HAP-1 (cell line): ENCODE results near the gene PPIF.

Experiments
- DNase-seq, 2 experiments: peaks; one replicate each; pipeline ENCODE4 v3.0.0-alpha.2; 2016 to 2020; ENCODE audit warnings: low spot score in 2 of 2
- H3K27me3 ChIP-seq: fragments of 250-450 bp; sonication (Bioruptor Pico); 2 replicates; pipeline ENCODE4 v1.5.1; 2020; ENCODE audit warnings: low read depth, mild to moderate bottlenecking, moderate library complexity
- H3K36me3 ChIP-seq: fragments of 250-450 bp; sonication (Bioruptor Pico); replicated peaks from 2 replicates; pipeline ENCODE4 v1.5.1; 2020; ENCODE audit warnings: mild to moderate bottlenecking
- H3K4me1 ChIP-seq: fragments of 250-450 bp; sonication (Bioruptor Pico); 2 replicates; pipeline ENCODE4 v1.5.1; 2020; ENCODE audit warnings: mild to moderate bottlenecking
- H3K4me3 ChIP-seq: fragments of 250-450 bp; sonication (Bioruptor Pico); 2 replicates; pipeline ENCODE4 v1.5.1; 2020; ENCODE audit warnings: mild to moderate bottlenecking, moderate library complexity
- H3K9me3 ChIP-seq: fragments of 250-450 bp; sonication (Bioruptor Pico); 2 replicates; pipeline ENCODE4 v1.5.1; 2020; ENCODE audit warnings: mild to moderate bottlenecking, moderate library complexity
- in situ Hi-C: fragments of 300-500 bp; cut with MboI; formaldehyde crosslinking; loops from 3 replicates; pipeline ENCODE4 v1.14.3; 2020; ENCODE audit warnings: low sequenced_read_pairs, inconsistent platforms, mixed read lengths

PPIF gene

DNA sequence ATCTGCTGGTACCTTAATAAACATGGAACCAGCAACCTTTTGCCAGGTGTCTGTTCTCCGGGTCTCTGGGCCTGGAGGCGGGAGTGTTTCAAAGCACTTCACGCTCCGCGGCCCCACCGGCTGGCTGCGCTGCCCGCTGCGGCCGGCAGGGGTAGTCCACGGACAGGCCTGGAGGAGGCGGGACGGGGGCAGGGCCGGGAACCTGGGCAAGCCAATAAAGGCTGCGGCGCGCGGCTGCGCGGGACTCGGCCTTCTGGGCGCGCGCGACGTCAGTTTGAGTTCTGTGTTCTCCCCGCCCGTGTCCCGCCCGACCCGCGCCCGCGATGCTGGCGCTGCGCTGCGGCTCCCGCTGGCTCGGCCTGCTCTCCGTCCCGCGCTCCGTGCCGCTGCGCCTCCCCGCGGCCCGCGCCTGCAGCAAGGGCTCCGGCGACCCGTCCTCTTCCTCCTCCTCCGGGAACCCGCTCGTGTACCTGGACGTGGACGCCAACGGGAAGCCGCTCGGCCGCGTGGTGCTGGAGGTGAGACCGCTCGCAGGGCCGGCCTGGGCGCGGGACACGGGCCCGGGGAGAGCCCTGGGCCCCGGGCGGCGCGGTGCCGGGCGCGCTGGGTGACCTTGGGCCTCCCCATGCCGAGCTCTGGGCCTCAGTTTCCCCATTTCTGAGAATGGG is at the start of gene PPIF:
PPIF (plus strand) TSS at position 244 of the 668 bp plus-strand sequence; CDS start at position 324, 80 bp downstream.
- Histone ChIP-seq H3K4me1 (peaks cover 12% of the 10 kb centered on the region), H3K27me3 (no peaks in the 10 kb centered on the region), H3K36me3 (peaks cover 37% of the 10 kb centered on the region), H3K9me3 (no peaks in the 10 kb centered on the region), H3K4me3 (peak within 1 kb of the TSS; percentile 58)
- in situ Hi-C loops: no loop called here
- DNase-seq: peak; percentile 85 to 94

DNA sequence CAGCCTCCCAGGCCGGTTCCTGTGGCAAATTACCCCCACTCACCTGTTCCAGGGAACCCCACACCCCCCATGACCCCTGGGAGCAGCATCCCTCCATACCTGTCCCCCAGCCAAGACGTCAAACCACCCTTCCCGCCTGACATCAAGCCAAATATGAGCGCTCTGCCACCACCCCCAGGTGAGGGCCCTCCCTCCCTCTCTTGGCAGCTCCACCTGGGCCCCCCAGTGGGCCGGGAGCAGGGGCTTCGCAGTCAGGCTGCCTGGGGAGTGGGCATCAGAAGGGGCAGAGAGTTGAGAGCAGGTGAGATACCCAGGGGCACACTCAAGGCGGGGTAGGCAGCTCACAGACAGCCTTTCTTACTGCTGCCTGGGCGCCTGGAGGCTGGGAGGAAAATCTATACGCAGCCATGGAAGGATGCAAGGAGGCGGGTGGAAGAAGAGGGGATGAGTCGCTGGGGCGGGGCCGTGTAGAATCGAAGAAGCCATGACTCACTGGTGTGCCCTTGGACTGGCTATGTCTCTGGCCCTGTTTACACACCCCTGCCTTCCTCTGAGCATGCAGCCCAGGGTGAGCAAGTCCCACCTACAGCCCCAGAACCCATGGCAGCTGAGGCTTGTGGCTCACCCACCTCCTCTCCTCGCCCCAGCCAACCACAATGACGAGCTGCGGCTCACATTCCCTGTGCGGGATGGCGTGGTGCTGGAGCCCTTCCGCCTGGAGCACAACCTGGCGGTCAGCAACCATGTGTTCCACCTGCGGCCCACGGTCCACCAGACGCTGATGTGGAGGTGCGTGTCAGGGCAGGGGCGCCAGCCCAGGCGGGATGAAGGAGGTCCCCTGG is 48.6 kb upstream of the PPIF start:
- in situ Hi-C loops: no loop called here
- H3K9me3 ChIP-seq: no peaks in the 10 kb centered on the region
- DNase-seq: peak in 1 of 2 experiments; percentile 25
- H3K4me3 ChIP-seq: no peak overlapping the region
- H3K4me1 ChIP-seq: no peaks in the 10 kb centered on the region
- no peaks in the 10 kb centered on the region for H3K27me3 ChIP-seq
- peaks cover 5% of the 10 kb centered on the region for H3K36me3 ChIP-seq

DNA sequence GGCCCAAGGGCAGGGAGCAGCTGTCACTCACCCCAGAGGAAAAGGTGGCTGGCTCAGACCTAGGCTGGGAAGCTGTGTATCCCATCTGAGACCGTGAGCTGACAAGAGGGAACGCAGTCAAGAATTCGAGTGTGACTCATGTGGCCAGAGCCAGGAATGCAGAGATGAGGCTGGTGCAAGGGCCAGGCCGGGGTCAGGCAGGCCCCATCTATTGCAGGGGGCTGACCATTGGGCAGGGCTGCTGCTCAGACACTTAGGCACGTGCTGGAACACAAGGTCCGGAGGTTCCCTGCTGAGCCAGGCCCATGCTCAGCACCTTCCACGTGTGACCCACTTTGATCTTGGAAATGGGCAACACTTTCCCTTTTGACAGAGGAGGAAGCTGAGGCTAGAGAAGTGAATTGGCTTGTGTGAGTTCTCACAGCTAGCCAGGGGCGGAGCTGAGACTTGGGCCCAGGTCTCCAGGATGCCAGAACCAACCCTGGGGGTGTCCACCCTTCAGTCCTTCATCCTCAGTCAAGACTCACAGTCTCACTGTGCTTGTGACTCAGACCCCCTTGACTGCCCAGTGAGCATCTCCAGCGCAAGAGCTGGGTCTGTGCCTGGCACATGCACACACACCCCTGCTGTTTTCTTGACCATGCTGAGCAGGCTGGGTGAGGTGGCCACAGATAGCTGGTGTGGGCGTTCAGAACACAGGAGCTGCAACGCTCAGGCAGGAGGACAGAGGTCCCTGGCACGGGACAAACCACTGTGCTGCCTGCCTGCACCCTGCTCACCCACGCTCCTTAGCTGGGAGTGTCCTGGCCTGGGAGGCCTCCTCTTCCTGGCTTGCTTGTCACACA is 47.6 kb upstream of the PPIF start:
- in situ Hi-C loops: no loop called here
- H3K36me3 ChIP-seq: peaks cover 9% of the 10 kb centered on the region
- H3K27me3 ChIP-seq: no peaks in the 10 kb centered on the region

DNA sequence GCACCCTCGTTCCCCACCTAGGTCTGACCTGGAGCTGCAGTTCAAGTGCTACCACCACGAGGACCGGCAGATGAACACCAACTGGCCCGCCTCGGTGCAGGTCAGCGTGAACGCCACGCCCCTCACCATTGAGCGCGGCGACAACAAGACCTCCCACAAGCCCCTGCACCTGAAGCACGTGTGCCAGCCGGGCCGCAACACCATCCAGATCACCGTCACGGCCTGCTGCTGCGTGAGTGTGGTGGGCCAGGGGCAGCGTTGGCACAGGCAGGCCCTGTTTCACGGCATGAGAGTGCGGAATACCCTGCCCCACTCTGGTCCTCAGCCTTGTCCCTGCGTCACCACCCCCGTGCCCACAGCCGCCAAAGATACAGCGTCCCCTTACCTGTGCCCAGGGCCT is 46.6 kb upstream of the PPIF start:
- Histone ChIP-seq H3K36me3 (peaks cover 9% of the 10 kb centered on the region), H3K9me3 (no peaks in the 10 kb centered on the region), H3K4me1 (no peaks in the 10 kb centered on the region), H3K27me3 (no peaks in the 10 kb centered on the region), H3K4me3 (no peak overlapping the region)
- in situ Hi-C loops: no loop called here
- no peak for DNase-seq

More for the DNA sequence above, 47.6 kb upstream of the PPIF start:
- Histone ChIP-seq H3K4me1 (no peaks in the 10 kb centered on the region), H3K4me3 (no peak overlapping the region), H3K9me3 (no peaks in the 10 kb centered on the region)
- DNase-seq: no peak

DNA sequence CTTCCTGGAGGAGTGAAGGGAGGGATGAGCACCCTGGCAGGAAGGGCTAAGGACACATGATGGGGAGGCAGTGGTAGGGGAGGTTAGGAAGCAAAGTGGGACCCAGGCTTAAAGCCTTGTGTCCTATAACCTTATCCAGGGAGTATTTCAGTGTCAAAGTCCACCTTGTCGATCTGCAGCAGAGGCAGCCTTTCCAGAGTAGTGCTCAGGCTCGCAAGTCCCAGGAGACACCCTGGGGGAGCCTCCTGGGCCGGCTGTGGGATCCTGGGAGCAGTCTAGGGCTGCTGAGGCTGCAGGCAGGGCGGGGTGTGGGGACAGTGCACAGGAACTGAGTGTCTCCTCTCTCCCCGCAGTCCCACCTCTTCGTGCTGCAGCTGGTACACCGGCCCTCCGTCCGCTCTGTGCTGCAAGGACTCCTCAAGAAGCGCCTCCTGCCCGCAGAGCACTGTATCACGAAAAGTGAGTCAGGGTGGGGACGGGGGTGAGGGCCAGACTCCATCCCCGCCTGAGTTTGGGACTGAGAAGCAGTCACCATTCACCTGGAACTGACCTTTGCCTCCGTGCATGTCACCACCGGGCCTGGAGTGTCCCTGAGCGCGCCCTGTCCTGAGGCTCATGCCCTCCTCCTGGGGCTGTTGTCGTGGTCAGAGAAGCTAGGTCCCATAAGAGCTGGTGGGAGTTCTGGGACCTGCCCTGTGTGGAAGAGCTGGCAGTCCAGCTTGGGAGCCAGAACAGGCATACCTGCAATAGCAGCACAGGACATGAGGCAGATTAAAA is 45.3 kb upstream of the PPIF start:
- Histone ChIP-seq H3K27me3 (no peaks in the 10 kb centered on the region), H3K36me3 (peaks cover 12% of the 10 kb centered on the region), H3K9me3 (no peaks in the 10 kb centered on the region), H3K4me1 (no peaks in the 10 kb centered on the region), H3K4me3 (no peak overlapping the region)
- in situ Hi-C loops: no loop called here
- DNase-seq: no peak

DNA sequence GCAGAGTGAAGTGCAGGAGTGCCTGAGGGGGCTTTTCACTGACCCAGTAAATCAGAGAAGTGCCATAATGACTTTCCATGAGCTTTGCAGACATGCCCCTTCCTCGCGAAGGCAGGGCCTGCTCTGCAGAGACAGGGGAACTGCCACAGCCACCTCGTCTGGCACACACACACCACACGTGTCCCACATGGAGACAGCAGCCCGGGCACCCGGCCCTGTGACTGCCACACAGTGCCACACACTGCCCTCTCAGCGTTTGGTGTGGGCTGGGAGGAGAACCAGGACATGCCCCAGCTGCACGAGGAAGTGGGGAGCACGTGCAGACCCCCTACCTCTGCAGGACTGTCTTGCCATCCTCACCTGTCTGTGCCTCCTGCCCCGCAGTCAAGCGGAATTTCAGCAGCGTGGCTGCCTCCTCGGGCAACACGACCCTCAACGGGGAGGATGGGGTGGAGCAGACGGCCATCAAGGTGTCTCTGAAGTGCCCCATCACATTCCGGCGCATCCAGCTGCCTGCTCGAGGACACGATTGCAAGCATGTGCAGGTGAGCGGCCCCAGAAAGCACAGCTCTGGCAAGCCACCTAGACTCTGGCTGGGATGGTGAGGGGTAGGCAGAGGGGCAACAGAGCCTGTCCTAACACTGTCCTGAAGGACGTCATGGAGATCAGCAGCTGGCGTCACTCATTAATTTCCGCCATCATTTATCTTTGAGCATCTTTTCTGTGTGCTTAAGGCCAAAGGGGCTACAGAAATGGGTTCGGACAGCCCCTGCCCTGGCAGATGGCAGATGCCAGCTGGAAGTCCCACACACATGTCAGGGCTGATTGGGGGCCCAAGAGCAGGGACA is 43.4 kb upstream of the PPIF start:
- in situ Hi-C loops: no loop called here

DNA sequence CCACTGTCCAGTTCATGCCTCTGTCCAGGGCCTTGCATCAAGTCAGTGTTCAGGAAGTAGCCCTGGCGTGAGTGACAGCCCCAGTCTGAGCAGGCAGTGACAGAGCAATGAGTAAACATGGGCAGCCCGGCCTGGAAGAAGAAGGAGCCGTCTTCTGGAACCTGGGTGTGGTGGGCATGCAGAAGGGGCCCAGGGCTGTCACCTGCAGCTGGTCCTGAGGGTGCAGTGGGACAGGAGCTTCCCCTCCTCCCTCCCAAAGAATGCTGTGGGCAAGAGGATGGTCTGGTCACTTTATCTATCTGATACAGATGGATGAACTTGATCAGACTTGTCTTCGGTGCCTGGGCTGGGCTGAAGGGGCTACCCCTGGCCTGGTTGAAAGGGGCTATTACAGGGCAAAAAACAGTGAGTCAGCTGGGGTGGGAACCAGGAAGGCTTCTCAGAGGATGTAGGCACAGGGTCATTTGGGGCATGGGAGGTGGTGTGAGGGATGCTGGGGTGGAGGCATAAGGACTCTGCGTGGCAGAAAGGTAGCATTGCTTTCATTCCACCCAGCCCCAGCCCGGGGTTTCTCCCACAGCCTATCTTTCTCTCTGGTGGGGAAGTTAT is 42.7 kb upstream of the PPIF start:
- Histone ChIP-seq H3K9me3 (no peaks in the 10 kb centered on the region), H3K36me3 (peaks cover 10% of the 10 kb centered on the region), H3K4me3 (no peak overlapping the region), H3K4me1 (no peaks in the 10 kb centered on the region), H3K27me3 (no peaks in the 10 kb centered on the region)
- DNase-seq: no peak
- in situ Hi-C loops: no loop called here

More for the DNA sequence above, 43.4 kb upstream of the PPIF start:
- H3K27me3 ChIP-seq: no peaks in the 10 kb centered on the region
- peaks cover 12% of the 10 kb centered on the region for H3K36me3 ChIP-seq
- H3K4me3 ChIP-seq: no peak overlapping the region
- no peaks in the 10 kb centered on the region for H3K4me1 ChIP-seq
- no peaks in the 10 kb centered on the region for H3K9me3 ChIP-seq
- DNase-seq: no peak

DNA sequence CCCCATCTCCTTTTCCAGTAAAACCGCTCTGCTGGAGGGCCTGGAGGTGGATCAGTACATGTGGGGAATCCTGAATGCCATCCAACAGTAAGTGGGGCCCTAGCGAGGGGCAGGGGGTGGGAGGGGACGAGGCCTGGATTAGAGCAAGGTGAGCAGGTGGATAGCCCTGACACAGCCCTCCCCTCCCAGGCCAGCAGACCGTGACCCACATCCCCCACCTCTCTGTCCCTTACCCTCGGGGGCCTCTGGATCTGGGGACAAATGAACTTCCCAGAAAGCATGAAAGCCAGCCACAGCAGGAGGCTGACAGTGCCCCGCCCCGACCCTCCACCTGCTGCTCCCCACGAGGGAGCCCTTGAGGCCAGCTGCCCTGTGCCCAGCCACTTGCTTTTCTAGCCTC is 41.8 kb upstream of the PPIF start:
- Histone ChIP-seq H3K9me3 (no peaks in the 10 kb centered on the region), H3K27me3 (no peaks in the 10 kb centered on the region), H3K36me3 (peaks cover 10% of the 10 kb centered on the region), H3K4me1 (no peaks in the 10 kb centered on the region), H3K4me3 (no peak overlapping the region)
- DNase-seq: no peak
- in situ Hi-C loops: no loop called here

DNA sequence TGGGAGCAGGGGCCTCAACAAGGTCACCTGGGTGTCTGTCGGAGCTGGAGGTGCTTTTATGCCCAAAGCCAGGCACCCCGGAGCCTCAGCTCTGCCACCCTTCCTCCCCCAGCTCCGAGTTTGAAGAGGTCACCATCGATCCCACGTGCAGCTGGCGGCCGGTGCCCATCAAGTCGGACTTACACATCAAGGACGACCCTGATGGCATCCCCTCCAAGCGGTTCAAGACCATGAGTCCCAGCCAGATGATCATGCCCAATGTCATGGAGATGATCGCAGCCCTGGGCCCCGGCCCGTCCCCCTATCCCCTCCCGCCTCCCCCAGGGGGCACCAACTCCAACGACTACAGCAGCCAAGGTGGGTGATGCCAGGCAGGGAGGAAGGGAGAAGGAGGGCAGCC is 41.3 kb upstream of the PPIF start:
- no peak overlapping the region for H3K4me3 ChIP-seq
- in situ Hi-C loops: no loop called here
- H3K9me3 ChIP-seq: no peaks in the 10 kb centered on the region
- DNase-seq: no peak
- H3K27me3 ChIP-seq: no peaks in the 10 kb centered on the region
- peaks cover 10% of the 10 kb centered on the region for H3K36me3 ChIP-seq
- H3K4me1 ChIP-seq: no peaks in the 10 kb centered on the region

DNA sequence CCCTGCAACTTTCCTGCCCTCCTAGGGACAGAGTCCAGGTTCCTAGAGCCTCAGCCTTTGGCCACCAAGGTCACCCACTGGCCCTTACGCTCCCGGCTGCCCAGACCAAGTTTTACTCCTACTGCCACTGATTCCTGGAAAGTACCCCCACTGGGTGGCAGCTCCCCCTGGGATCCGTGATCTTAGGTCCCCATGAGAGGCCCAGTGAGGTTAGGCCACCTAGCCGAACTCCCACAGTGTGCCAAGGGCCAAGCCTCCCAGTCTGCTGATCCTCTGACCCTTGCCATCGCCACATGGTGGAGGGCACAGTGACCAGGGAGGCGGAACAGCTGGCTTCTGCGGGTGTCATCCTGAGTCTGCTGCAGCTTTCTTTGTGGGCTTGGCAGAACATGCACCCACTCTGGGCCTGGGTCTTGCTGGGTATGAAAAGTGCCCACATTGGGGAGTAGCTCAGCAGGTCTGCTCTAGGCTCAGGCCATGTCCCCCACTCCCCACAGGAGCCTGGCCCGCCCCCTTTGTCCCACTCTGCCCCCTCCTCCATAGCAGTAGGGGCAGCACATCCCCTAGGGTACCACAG is 40.5 kb upstream of the PPIF start:
- in situ Hi-C loops: no loop called here
- H3K36me3 ChIP-seq: peaks cover 10% of the 10 kb centered on the region
- no peak overlapping the region for H3K4me3 ChIP-seq
- DNase-seq: no peak
- no peaks in the 10 kb centered on the region for H3K4me1 ChIP-seq
- H3K27me3 ChIP-seq: no peaks in the 10 kb centered on the region
- no peaks in the 10 kb centered on the region for H3K9me3 ChIP-seq

DNA sequence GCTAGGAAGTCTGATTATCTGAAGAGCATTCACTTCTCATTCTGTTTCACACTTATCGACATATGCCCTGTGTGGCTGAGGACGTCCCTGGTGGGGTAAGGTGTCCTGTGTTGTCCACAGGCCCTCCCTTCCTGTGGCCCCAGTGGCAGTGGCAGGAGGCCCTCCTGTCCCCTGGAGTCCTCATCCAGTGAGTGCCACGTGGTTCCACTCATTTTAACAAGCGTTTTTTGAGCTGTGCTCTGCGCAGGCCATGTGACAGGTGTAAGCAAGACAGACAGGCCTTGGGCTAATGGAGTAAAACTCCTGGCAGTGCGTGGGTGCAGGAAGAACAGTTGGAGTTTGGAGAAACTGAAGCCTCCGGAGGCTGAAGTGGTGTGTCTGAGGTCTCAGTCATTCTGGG is 39.3 kb upstream of the PPIF start:
- Histone ChIP-seq H3K4me3 (no peak overlapping the region), H3K9me3 (no peaks in the 10 kb centered on the region), H3K4me1 (no peaks in the 10 kb centered on the region), H3K27me3 (no peaks in the 10 kb centered on the region), H3K36me3 (peaks cover 7% of the 10 kb centered on the region)
- no peak for DNase-seq
- in situ Hi-C loops: no loop called here
